Spinal cord (tissue), 10 donors: ENCODE measurements around the gene SLC12A1. TPM values are rescaled to one million over a fixed set of nuclear protein-coding genes. Genes with fewer than 3 reads are reported as not detected.
A peak's percentile ranks its signal among the peaks of the same experiment; 100 is the strongest.
"Not testable (repeated sequence)": the region's sequence is repeated elsewhere in the genome, so short reads cannot be mapped to it uniquely, and the experiment has no call there.

Experiments
- DNase-seq, 6 donors: peaks; one replicate each; pipeline versions ENCODE4 v3.0.0 to v3.0.0-alpha.2; 2013 to 2015; ENCODE audit warnings: low spot score in 6 of 6, low read depth in 4 of 6
- H3K27ac ChIP-seq: one replicate; pipeline ENCODE4 v1.5.1; 2013; ENCODE audit warnings: low read depth, low read length, control low read depth
- H3K27me3 ChIP-seq: one replicate; pipeline ENCODE4 v1.6.1; 2013; ENCODE audit warnings: low read length; ENCODE audit not compliant: control insufficient read depth, insufficient read depth
- H3K36me3 ChIP-seq: one replicate; pipeline ENCODE4 v1.6.1; 2013; ENCODE audit warnings: low read length; ENCODE audit not compliant: control insufficient read depth, insufficient read depth
- H3K4me1 ChIP-seq: one replicate; pipeline ENCODE4 v1.6.1; 2013; ENCODE audit warnings: low read length; ENCODE audit not compliant: control insufficient read depth, insufficient read depth
- H3K4me3 ChIP-seq: one replicate; pipeline ENCODE4 v1.5.1; 2013; ENCODE audit warnings: low read depth, low read length, control low read depth
- H3K9me3 ChIP-seq: one replicate; pipeline ENCODE4 v1.6.1; 2013; ENCODE audit warnings: low read length; ENCODE audit not compliant: control insufficient read depth, insufficient read depth
- WGBS: methylation state at CpG from one replicate; pipeline ENCODE4 v1.1.5; 2013; ENCODE audit warnings: missing lambda C conversion rate; ENCODE audit not compliant: insufficient coverage; 5-methylcytosine and 5-hydroxymethylcytosine counted together
- polyA plus RNA-seq, 2 donors: library from polyadenylated mRNA; unstranded; fragments of 120-200 nt; gene quantifications; one replicate each; pipeline ENCODE4 v1.2.1, GENCODE V29; 2013; ENCODE audit not compliant: insufficient read length in 2 of 2
- total RNA-seq, 2 donors: library from RNA; depleted of rRNA in 1 of 2; stranded (reverse); fragments of 120-200 nt in 1 of 2; fragments of >200 nt in 1 of 2; gene quantifications; one replicate each; pipeline versions ENCODE4 v1.2.3 to v1.2.4, GENCODE V29; 2013 to 2014
- donor health status: healthy.

The SLC12A1 gene
- total and polyA plus RNA-seq, 4 donors: 1.9 to 5.6 (median 3.6) TPM

- no peak overlapping the region for H3K4me3 ChIP-seq
- H3K27me3 ChIP-seq: no peaks in the 10 kb centered on the region
- no peak for DNase-seq
- WGBS: 100% methylated on average over 1 of the region's 2 CpGs
- H3K36me3 ChIP-seq: no peaks in the 10 kb centered on the region
- no peaks in the 10 kb centered on the region for H3K4me1 ChIP-seq
- H3K9me3 ChIP-seq: no peaks in the 10 kb centered on the region
- no peak overlapping the region for H3K27ac ChIP-seq
Observed at GRCh38 chr15:48317221-48317620, 111.1 kb downstream of the SLC12A1 start.

GRCh38 chr15:48318131-48318530 is 112.0 kb downstream of the SLC12A1 start:
- no peaks in the 10 kb centered on the region for H3K36me3 ChIP-seq
- H3K27me3 ChIP-seq: no peaks in the 10 kb centered on the region
- no peak overlapping the region for H3K27ac ChIP-seq
- H3K4me3 ChIP-seq: no peak overlapping the region
- no peaks in the 10 kb centered on the region for H3K9me3 ChIP-seq
- no peak for DNase-seq
- H3K4me1 ChIP-seq: no peaks in the 10 kb centered on the region
- WGBS: 44% methylated on average over 4 of the region's 6 CpGs

GRCh38 chr15:48323294-48323693 is 117.2 kb downstream of the SLC12A1 start:
- H3K4me3 ChIP-seq: no peak overlapping the region
- DNase-seq: no peak
- 92% methylated on average over 4 of the region's 7 CpGs for WGBS

GRCh38 chr15:48324949-48325348 is 118.8 kb downstream of the SLC12A1 start:
- WGBS: 100% methylated on average over 2 of the region's 5 CpGs

More at GRCh38 chr15:48323294-48323693, 117.2 kb downstream of the SLC12A1 start:
- H3K27ac ChIP-seq: no peak overlapping the region
- H3K27me3 ChIP-seq: no peaks in the 10 kb centered on the region
- no peaks in the 10 kb centered on the region for H3K4me1 ChIP-seq
- H3K36me3 ChIP-seq: no peaks in the 10 kb centered on the region
- H3K9me3 ChIP-seq: no peaks in the 10 kb centered on the region

GRCh38 chr15:48325400-48325799 is 119.3 kb downstream of the SLC12A1 start:
- 100% methylated on average over 1 of the region's 5 CpGs for WGBS
- DNase-seq: no peak

More at GRCh38 chr15:48324949-48325348, 118.8 kb downstream of the SLC12A1 start:
- Histone ChIP-seq H3K27me3 (no peaks in the 10 kb centered on the region), H3K4me3 (no peak overlapping the region), H3K9me3 (no peaks in the 10 kb centered on the region), H3K4me1 (no peaks in the 10 kb centered on the region), H3K27ac (no peak overlapping the region), H3K36me3 (no peaks in the 10 kb centered on the region)
- no peak for DNase-seq

GRCh38 chr15:48326180-48326579 is 120.1 kb downstream of the SLC12A1 start:
- no CpG with 5 or more reads among the region's 6 CpGs for WGBS
- not testable (repeated sequence) for DNase-seq, H3K9me3 ChIP-seq

More at GRCh38 chr15:48325400-48325799, 119.3 kb downstream of the SLC12A1 start:
- Histone ChIP-seq H3K9me3 (no peaks in the 10 kb centered on the region), H3K27me3 (no peaks in the 10 kb centered on the region), H3K27ac (no peak overlapping the region), H3K4me1 (no peaks in the 10 kb centered on the region), H3K4me3 (no peak overlapping the region), H3K36me3 (no peaks in the 10 kb centered on the region)

GRCh38 chr15:48330105-48330785 is 124.1 kb downstream of the SLC12A1 start:
- Histone ChIP-seq H3K27ac (peak overlapping the region; percentile 98), H3K4me3 (peak overlapping the region; percentile 97), H3K36me3 (peaks cover 5% of the 10 kb centered on the region), H3K4me1 (peaks cover 7% of the 10 kb centered on the region), H3K27me3 (no peaks in the 10 kb centered on the region), H3K9me3 (no peaks in the 10 kb centered on the region)
- WGBS: 0% methylated on average over 1 of the region's 11 CpGs
- DNase-seq: peak in 1 of 6 donors; percentile 5

More at GRCh38 chr15:48326180-48326579, 120.1 kb downstream of the SLC12A1 start:
- not testable (repeated sequence) for H3K27ac ChIP-seq, H3K27me3 ChIP-seq, H3K36me3 ChIP-seq, H3K4me1 ChIP-seq, H3K4me3 ChIP-seq

- Histone ChIP-seq H3K9me3 (no peaks in the 10 kb centered on the region), H3K27me3 (no peaks in the 10 kb centered on the region), H3K4me1 (peaks cover 7% of the 10 kb centered on the region), H3K4me3 (peak within 1 kb of the TSS; percentile 97), H3K27ac (peak within 1 kb of the TSS; percentile 98), H3K36me3 (peaks cover 5% of the 10 kb centered on the region)
- peak; percentile 60 to 93 (median 78) for DNase-seq
- WGBS: under 1% methylated on average over 84 of the region's 89 CpGs
Observed at GRCh38 chr15:48330855-48331795, 125.0 kb downstream of the SLC12A1 start, which contains the start of gene DUT. DUT (plus strand) TSS chr15:48331429; CDS start chr15:48331516, 87 bp downstream.

- Histone ChIP-seq H3K27me3 (no peaks in the 10 kb centered on the region), H3K4me3 (peak overlapping the region; percentile 97), H3K9me3 (no peaks in the 10 kb centered on the region), H3K4me1 (peaks cover 7% of the 10 kb centered on the region), H3K27ac (peak overlapping the region; percentile 98), H3K36me3 (peaks cover 5% of the 10 kb centered on the region)
- whole genome bisulfite sequencing: under 1% methylated on average over 51 of the region's 64 CpGs
- peak; percentile 36 to 93 (median 62) for DNase-seq
Observed at GRCh38 chr15:48331796-48332641, 125.9 kb downstream of the SLC12A1 start.
